Liver (tissue), 3 donors: ENCODE results near the gene SEMA3E.

ENCODE experiments used
- ATF3 ChIP-seq: IDR thresholded peaks from 2 replicates; pipeline ENCODE4 v1.6.1; 2016; ENCODE audit warnings: antibody characterized with exemption
- CTCF ChIP-seq: fragments of 150-350 bp; IDR thresholded peaks from 2 replicates; pipeline ENCODE4 v1.5.1; 2017; ENCODE audit warnings: improper control_type of control experiment, low read depth, low read length; ENCODE audit not compliant: missing input control
- EGR1 ChIP-seq, 2 donors: IDR thresholded peaks; 2 replicates each; pipeline ENCODE4 v1.6.1; 2016 to 2018; ENCODE audit warnings: antibody characterized with exemption in 2 of 2, low read depth in 2 of 2
- HNF4A ChIP-seq, 2 donors: conservative IDR thresholded peaks; 2 replicates each; pipeline ENCODE4 v1.6.1; 2016; ENCODE audit warnings: antibody characterized with exemption in 2 of 2, mild to moderate bottlenecking in 2 of 2
- JUND ChIP-seq, 2 donors: IDR thresholded peaks; 2 replicates each; pipeline ENCODE4 v1.6.1; 2016; ENCODE audit warnings: antibody characterized with exemption in 2 of 2
- MAX ChIP-seq: IDR thresholded peaks from 2 replicates; pipeline ENCODE4 v1.6.1; 2016; ENCODE audit warnings: antibody characterized with exemption
- RAD21 ChIP-seq, 2 donors: IDR thresholded peaks; 2 replicates each; pipeline ENCODE4 v1.6.1; 2016; ENCODE audit warnings: antibody characterized with exemption in 2 of 2, mild to moderate bottlenecking in 2 of 2
- REST ChIP-seq: IDR thresholded peaks from 2 replicates; pipeline ENCODE4 v1.6.1; 2016; ENCODE audit warnings: antibody characterized with exemption, mild to moderate bottlenecking
- RXRA ChIP-seq, 2 donors: IDR thresholded peaks; 2 replicates each; pipeline ENCODE4 v1.6.1; 2017 to 2018; ENCODE audit warnings: antibody characterized with exemption in 2 of 2, mild to moderate bottlenecking in 1 of 2
- TAF1 ChIP-seq: conservative IDR thresholded peaks from 2 replicates; pipeline ENCODE4 v1.6.1; 2016; ENCODE audit warnings: antibody characterized with exemption, mild to moderate bottlenecking
- YY1 ChIP-seq: IDR thresholded peaks from 2 replicates; pipeline ENCODE4 v1.6.1; 2016; ENCODE audit warnings: antibody characterized with exemption, mild to moderate bottlenecking
- TF ChIP-seq, protein P1 (sequence below): IDR thresholded peaks from 2 replicates; pipeline ENCODE4 v1.6.1; 2016; ENCODE audit warnings: antibody characterized with exemption
- donor health status: healthy.
- donor health status: healthy.

- no peak for TF ChIP-seq CTCF
- no peak for TF ChIP-seq YY1
- TF ChIP-seq REST, result no peak
- no peak for TF ChIP-seq RAD21 (IDR thresholded peaks at IDR 0.05)
- TF ChIP-seq EGR1 (IDR thresholded peaks at IDR 0.05; ENCODE audit: low read depth in 2 of 2), result no peak
- no peak for TF ChIP-seq RXRA (IDR thresholded peaks at IDR 0.05)
- TF ChIP-seq MAX, result no peak
- TF ChIP-seq TAF1, result no peak
- TF ChIP-seq HNF4A (conservative IDR thresholded peaks at IDR 0.05), result no peak
- TF ChIP-seq JUND (IDR thresholded peaks at IDR 0.05), result no peak
- TF ChIP-seq, protein P1, sequence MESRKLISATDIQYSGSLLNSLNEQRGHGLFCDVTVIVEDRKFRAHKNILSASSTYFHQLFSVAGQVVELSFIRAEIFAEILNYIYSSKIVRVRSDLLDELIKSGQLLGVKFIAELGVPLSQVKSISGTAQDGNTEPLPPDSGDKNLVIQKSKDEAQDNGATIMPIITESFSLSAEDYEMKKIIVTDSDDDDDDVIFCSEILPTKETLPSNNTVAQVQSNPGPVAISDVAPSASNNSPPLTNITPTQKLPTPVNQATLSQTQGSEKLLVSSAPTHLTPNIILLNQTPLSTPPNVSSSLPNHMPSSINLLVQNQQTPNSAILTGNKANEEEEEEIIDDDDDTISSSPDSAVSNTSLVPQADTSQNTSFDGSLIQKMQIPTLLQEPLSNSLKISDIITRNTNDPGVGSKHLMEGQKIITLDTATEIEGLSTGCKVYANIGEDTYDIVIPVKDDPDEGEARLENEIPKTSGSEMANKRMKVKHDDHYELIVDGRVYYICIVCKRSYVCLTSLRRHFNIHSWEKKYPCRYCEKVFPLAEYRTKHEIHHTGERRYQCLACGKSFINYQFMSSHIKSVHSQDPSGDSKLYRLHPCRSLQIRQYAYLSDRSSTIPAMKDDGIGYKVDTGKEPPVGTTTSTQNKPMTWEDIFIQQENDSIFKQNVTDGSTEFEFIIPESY, result no peak
- TF ChIP-seq ATF3, result no peak
Observed at GRCh38 chr7:83439026-83439425, 209.9 kb downstream of the SEMA3E start.
